ENCODE data around the gene SPTBN2. TPM values are rescaled to one million over a fixed set of nuclear protein-coding genes. Genes with fewer than 3 reads are reported as not detected.

The SPTBN2 gene
- total and polyA plus RNA-seq, 2 of the 4 experiments (the other 2 are of a cell fraction): 0.18 to 0.41 TPM

- Histone ChIP-seq H3K14ac (replicated peaks; ENCODE audit: low read depth, low read length) (no peak overlapping the region), H3K4me2 (ENCODE audit: low read depth, low read length) (no peak overlapping the region), H2AK9ac (replicated peaks; ENCODE audit: low read depth, low read length, poor library complexity) (no peak overlapping the region), H3K4me1 (ENCODE audit: control insufficient read depth, insufficient read depth, low read length) (no peaks in the 10 kb centered on the region), H4K20me1 (ENCODE audit: insufficient read depth, low read length) (no peaks in the 10 kb centered on the region), H3K9me3 (ENCODE audit: control insufficient read depth, insufficient read depth, low read length) (no peaks in the 10 kb centered on the region), H2BK20ac (ENCODE audit: low read depth, low read length) (no peak overlapping the region), H2AFZ (replicated peaks; ENCODE audit: low read length, poor library complexity) (no peak overlapping the region), H3K4me3 (ENCODE audit: insufficient read depth, low read depth, low read length) (no peak overlapping the region), H3K23ac (ENCODE audit: low read depth, low read length) (no peak overlapping the region), H3K4ac (ENCODE audit: low read depth, low read length) (no peak overlapping the region), H3K79me1 (ENCODE audit: low read depth in 1 of 2, low read length in 2 of 2) (no peaks in the 10 kb centered on the region), H2AK5ac (ENCODE audit: low read depth, low read length) (no peak overlapping the region), H3K9ac (ENCODE audit: low read depth, low read length) (no peak overlapping the region), H3K36me3 (ENCODE audit: control insufficient read depth, insufficient read depth, low read length) (no peaks in the 10 kb centered on the region), H3K9me1 (ENCODE audit: insufficient read depth, low read length) (no peaks in the 10 kb centered on the region), H4K91ac (ENCODE audit: insufficient read depth, low read depth, low read length) (no peak overlapping the region), H2BK5ac (ENCODE audit: low read depth, low read length, poor library complexity, severe bottlenecking) (no peak overlapping the region), H3K56ac (ENCODE audit: extremely low read depth, insufficient read depth, low read length) (no peak overlapping the region), H3K27ac (ENCODE audit: insufficient read depth, low read length) (no peak overlapping the region), H4K5ac (ENCODE audit: low read depth, low read length) (no peak overlapping the region), H2BK120ac (ENCODE audit: low read depth, low read length) (no peak overlapping the region), H2BK15ac (ENCODE audit: low read depth, low read length) (no peak overlapping the region), H3K18ac (ENCODE audit: low read depth, low read length) (no peak overlapping the region), H4K8ac (ENCODE audit: low read depth in 2 of 2, low read length in 2 of 2) (no peak overlapping the region), H3K27me3 (ENCODE audit: control insufficient read depth, insufficient read depth, low read length) (peaks cover 16% of the 10 kb centered on the region)
- BruUV-seq (replicated peaks): no TSS peak
- in situ Hi-C loops (cut with MboI; ENCODE audit: low sequenced_read_pairs): no loop called here
- CTCF ChIA-PET: no interaction called here
- TF ChIP-seq MAFK (IDR thresholded peaks at IDR 0.05; ENCODE audit: low read depth, low read length) (no peak), CHD1 (IDR thresholded peaks at IDR 0.05; ENCODE audit: low read depth, low read length) (no peak), MAZ (IDR thresholded peaks at IDR 0.05; ENCODE audit: borderline replicate concordance, low read depth, low read length) (no peak), USF2 (IDR thresholded peaks at IDR 0.05; ENCODE audit: low read depth, low read length) (no peak), ELK1 (IDR thresholded peaks at IDR 0.05; ENCODE audit: borderline replicate concordance, low read depth, low read length) (no peak), NFE2L2 (IDR thresholded peaks at IDR 0.05; ENCODE audit: low read depth, low read length) (no peak), MXI1 (IDR thresholded peaks at IDR 0.05; ENCODE audit: borderline replicate concordance, low read depth, low read length) (no peak), CTCF (conservative IDR thresholded peaks at IDR 0.05; ENCODE audit: low read depth, low read length) (no peak)
- ATAC-seq (ENCODE audit: low read depth): no peak
- 97% methylated on average over 11 of the region's 20 CpGs; no CpG with 5 or more reads in 1 of the 2 experiments for WGBS, 2 experiments (ENCODE audit: extremely low coverage in 2 of 2, insufficient read length in 1 of 2)
- POLR2A ChIA-PET (ENCODE audit: unreplicated experiment): no interaction called here
- intact Hi-C loops (cut with micrococcal nuclease): no loop called here
- DNase-seq: no peak
- dilution Hi-C loops (cut with HindIII; ENCODE audit: low sequenced_read_pairs, unreplicated experiment): no loop called here
Observed at GRCh38 chr11:66708094-66708493, 20.9 kb downstream of the SPTBN2 start.
